ENCODE data around the gene HS3ST6.
"Not testable (repeated sequence)": the region's sequence is repeated elsewhere in the genome, so short reads cannot be mapped to it uniquely, and the experiment has no call there.

The HS3ST6 gene

DNA sequence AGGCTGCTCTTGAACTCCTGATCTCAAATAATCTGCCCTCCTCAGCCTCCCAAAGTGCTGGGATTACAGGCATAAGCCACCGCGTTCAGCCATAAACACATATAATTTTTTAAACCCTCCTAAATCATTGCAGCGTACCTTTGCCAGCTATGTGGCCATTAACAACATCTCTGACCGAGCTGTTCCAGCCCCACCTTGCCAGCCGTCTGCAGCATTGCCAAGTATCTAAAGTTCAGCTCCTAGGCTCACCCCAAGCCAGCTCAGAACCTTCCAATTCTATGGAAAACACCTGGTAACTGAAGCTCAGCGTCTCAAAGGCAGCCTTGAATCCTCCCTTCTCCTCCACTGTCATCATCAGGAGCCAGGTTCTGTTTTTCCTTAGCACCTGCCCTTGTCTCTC, 41.1 kb downstream of the HS3ST6 start:
- DNase-seq (ENCODE audit: low spot score), result no peak

DNA sequence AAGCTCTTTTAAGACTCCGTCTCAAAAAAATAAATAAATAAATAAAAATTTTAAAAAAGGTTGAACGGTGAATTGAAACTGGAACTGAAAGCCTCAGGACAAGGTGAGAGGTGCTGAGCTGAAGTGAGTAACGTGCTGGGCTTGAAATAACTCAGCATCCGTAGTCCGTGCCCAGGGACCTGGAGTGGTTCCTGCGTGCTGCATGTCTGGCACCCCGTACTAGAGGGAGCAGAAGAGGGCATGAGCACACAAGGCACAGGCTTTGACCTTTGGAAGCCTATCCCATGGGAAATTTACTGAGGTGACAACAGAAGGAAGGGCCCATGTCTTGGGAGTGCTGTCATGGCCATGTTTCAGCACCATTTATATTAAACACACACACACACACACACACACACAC, 41.7 kb downstream of the HS3ST6 start:
- no peak for DNase-seq (ENCODE audit: low spot score)

DNA sequence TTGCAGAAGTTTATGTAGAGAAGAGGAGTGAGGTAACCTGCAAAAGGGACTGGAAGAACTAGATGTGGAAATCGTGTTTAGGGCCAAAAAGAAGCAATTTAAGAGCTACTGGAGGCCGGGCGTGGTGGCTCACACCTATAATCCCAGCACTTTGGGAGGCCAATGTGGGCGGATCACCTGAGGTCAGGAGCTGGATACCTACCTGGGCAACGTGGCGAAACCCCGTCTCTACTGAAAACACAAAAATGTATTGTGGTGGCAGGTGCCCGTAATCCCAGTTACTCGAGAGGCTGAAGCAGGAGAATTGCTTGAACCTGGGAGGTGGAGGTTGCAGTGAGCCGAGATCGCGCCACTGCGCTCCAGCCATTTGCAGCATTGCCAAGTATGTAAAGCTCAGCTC, 42.1 kb downstream of the HS3ST6 start:
- DNase-seq (ENCODE audit: low spot score), result not testable (repeated sequence)

DNA sequence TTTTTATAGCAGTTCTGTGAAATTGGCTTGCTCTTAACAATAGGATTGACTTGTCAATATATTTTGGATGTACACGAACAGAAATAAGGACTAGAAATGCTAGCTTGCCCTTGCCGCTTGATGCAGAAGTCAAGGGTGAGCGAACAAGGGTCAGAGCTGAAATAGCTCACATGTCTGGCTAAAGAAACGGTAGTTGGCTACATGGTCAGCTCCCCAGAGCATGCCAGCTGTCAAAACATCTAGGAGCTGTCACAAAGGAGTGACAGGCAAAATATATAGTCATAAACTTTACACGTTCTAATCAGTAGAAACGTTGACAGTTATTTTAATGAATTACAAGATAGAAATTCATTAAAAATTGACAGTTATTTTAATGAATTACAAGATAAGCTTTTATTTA, 43.4 kb downstream of the HS3ST6 start:
- DNase-seq (ENCODE audit: low spot score), result no peak

DNA sequence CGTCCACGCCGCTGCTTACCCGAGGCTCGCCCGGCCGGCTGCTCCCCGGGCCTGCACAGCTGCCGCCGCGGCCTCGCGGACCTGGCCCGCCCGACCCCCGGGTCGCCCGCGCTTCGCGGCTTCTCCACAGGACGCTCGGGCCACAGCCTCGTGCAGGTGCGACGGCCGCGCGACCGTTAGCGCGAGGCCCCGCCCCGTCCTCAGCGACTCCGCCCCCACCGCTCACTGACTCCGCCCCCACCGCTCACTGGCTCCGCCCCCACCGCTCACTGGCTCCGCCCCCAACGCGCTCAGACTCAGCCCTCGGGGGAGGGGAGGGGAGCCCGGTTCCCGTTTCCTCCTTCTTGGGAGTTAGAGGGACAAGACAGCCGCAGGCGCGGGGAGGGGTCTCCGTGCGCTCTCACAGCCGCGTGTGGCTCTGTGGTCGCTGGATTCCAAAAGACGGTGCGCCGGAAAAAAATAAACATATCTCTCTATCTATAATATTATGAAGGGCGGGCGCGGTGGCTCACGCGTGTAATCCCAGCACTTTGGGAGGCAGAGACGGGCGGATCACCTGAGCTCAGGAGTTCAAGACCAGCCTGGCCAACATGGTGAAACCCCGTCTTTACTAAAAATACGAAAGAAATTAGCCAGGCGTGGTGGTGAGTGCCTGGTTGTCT, 46.1 kb downstream of the HS3ST6 start, which contains the start of gene MEIOB:
TSS of gene MEIOB (minus strand) at position 191 of the 662 bp plus-strand sequence. CDS start 3,989 bp downstream, outside the sequence.
- peak; percentile 90 for DNase-seq (ENCODE audit: low spot score)

DNA sequence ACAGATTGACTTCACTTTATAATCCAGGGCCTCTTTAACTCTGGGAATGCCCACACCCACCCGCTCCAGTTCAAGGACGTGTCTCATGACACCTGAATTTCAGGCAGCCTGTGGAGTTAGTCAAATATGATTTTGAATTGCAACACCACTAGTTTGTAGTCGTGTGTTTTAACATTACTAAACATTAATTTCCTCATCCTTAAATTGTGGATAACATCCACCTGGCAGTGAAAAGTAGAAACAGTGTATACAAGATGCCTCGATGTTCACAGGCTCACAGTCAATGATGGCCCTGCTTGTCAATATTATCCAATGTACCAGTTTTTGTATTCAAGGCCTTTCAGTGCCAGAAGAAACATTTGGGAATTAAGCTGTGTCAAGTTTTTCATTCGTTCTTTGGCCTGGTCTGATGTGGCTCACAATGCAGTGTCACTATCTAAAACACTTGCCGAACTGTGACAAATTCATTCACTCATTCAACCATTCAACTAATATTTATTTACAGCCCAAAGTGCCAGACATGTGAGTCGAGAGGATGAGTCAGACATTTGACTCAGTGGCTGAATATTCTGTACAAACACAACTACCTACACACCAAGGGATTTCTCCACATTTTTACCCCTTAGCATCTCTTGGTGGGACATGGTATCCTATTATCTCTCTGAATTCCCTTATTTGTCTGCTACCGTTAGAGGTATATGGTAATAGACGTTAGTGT, 47.7 kb downstream of the HS3ST6 start:
- DNase-seq (ENCODE audit: low spot score), result no peak

DNA sequence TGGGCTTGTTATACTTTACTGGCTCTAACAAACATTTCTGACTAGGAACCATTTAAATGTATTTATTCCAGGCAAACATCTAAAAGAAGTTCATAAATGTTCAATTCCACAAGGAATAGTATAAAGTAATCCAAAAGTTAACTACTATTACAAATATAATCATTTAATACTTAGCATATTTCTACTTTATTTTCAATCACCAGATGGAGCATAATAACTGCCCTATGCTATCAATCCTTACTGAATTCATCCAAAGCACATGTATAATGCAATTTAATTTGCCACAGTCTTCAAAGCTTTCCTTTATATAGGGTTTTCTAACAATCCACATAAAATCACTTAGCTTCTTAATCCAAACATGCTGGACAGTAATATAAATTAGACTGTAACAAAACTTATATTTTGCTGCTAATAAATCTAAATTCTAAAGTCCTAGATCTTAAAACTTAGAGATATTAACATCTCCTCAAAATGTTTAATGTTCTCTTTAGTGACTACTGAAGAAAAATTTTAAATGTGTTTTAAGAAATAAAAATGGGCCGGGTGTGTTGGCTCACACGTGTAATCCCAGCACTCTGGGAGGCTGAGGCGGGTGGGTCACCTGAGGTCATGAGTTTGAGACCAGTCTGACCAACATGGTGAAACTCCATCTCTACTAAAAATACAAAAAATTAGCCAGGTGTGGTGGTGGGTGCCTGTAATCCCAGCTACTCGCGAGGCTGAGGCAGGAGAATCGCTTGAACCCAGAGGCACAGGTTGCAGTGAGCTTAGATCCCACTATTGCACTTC, 52.1 kb downstream of the HS3ST6 start:
- DNase-seq (ENCODE audit: low spot score), result no peak

DNA sequence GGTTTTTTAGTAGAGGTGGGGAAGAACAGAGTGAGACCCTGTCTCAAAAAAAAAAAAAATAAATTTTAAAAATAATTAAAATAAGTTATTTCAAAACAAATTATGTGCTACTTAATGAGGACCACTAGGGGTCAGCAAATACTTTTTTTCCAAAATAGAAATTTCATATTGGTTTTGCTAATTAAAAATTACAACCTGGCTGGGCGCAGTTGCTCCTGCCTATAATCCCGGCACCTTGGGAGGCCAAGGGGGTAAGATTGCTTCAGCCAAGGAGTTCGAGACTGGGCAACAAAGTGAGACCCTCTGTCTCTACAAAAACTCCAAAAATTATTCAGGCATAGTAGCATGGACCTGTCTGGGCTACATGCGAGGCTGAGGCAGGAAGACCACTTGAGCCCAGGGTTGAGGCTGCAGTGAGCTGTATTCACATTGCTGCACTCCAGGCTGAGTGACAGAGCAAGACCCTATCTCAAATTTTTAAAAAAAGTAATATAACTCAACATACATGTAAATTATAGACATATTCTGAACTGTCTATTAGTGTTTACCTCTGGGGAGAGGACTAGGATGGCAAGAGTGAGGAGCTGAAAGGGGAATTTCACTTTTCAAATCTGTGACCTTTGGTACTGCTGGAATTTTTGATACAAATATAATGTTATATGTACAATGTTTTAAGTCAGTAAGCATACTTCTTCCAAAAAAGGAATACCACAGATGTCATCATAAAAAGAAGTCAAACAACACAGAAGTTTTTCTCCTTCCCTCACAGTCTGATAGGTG, 54.3 kb downstream of the HS3ST6 start:
- DNase-seq (ENCODE audit: low spot score), result no peak

DNA sequence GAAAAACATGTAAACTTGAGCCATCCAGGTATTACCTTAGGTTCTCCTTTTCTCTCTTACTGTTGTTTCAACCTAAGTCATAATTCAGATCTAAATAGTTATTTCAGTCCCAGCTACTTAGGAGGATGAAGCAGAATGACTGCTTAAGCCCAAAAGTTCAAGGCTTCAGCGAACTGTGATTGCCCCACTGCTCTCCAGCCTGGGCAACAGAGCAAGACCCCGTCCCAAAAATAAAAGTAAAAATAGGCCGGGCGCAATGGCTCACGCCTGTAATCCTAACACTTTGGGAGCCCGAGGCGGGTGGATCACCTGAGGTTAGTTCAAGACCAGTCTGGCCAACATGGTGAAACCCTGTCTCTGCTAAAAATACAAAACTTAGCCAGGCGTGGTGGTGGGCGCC, 55.8 kb downstream of the HS3ST6 start:
- DNase-seq (ENCODE audit: low spot score), result no peak

DNA sequence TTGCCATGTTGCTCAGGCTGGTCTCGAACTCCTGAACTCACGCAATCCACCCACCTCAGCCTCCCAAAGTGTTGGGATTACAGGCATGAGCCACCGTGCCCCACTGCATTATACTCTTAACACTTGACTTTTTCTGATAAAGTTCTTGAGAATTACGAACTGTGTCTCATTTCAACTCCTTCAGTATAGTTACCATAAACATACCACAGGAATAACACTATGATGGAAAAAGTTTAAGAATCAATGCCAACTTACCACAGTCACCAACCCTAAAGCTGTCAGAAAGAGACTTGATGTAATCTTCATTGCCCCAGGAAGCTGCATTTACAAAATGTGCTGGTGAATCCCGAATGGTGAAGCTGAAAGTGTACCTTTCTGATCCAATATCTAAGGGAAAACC, 56.5 kb downstream of the HS3ST6 start:
- DNase-seq (ENCODE audit: low spot score), result no peak
